NCI-H187 treated with DMSO at 0.1 percent for 48 hours (cell line): ENCODE results near the gene ALG14.
"Not testable (repeated sequence)": the region's sequence is repeated elsewhere in the genome, so short reads cannot be mapped to it uniquely, and the experiment has no call there.

ENCODE experiments used
- DNase-seq: peaks from one replicate; lab custom pipeline; 2025; lab: John Stamatoyannopoulos, UW

ALG14 gene

GRCh38 chr1:94953746-94954145, 119.0 kb downstream of the ALG14 start:
- DNase-seq = no peak

GRCh38 chr1:94953107-94953506, 119.6 kb downstream of the ALG14 start:
- no peak for DNase-seq

- DNase-seq = no peak
Measured at GRCh38 chr1:94952539-94952938, 120.2 kb downstream of the ALG14 start.

- no peak for DNase-seq
Measured at GRCh38 chr1:94951509-94952208, 121.1 kb downstream of the ALG14 start.

GRCh38 chr1:94951046-94951445, 121.7 kb downstream of the ALG14 start:
- DNase-seq = no peak

GRCh38 chr1:94949681-94950661, 122.8 kb downstream of the ALG14 start:
- DNase-seq = peak; percentile 68

GRCh38 chr1:94947437-94947836, 125.3 kb downstream of the ALG14 start:
- DNase-seq = no peak

- no peak for DNase-seq
Measured at GRCh38 chr1:94946886-94947285, 125.9 kb downstream of the ALG14 start.

GRCh38 chr1:94942171-94943128, 130.3 kb downstream of the ALG14 start:
- DNase-seq = no peak

GRCh38 chr1:94941480-94941879, 131.3 kb downstream of the ALG14 start:
- not testable (repeated sequence) for DNase-seq

- no peak for DNase-seq
Measured at GRCh38 chr1:94940738-94941137, 132.0 kb downstream of the ALG14 start.

- no peak for DNase-seq
Measured at GRCh38 chr1:94937820-94938219, 134.9 kb downstream of the ALG14 start.

- no peak for DNase-seq
Measured at GRCh38 chr1:94936861-94937620, 135.7 kb downstream of the ALG14 start.

- DNase-seq = no peak
Measured at GRCh38 chr1:94935476-94935875, 137.3 kb downstream of the ALG14 start.

GRCh38 chr1:94935034-94935433, 137.7 kb downstream of the ALG14 start:
- DNase-seq = no peak

- DNase-seq = no peak
Measured at GRCh38 chr1:94934551-94934950, 138.2 kb downstream of the ALG14 start.

GRCh38 chr1:94931254-94931841, 141.4 kb downstream of the ALG14 start:
- DNase-seq = no peak

- no peak for DNase-seq
Measured at GRCh38 chr1:94929351-94930217, 143.2 kb downstream of the ALG14 start.

GRCh38 chr1:94928293-94928939, 144.3 kb downstream of the ALG14 start:
- no peak for DNase-seq
